Amygdala (tissue), 56 donors: ENCODE data around the gene VWA5B1.

Source experiments
- DNase-seq, 56 donors: peaks; one replicate each; lab custom pipeline; 2025; lab: John Stamatoyannopoulos, UW

VWA5B1 gene

DNA sequence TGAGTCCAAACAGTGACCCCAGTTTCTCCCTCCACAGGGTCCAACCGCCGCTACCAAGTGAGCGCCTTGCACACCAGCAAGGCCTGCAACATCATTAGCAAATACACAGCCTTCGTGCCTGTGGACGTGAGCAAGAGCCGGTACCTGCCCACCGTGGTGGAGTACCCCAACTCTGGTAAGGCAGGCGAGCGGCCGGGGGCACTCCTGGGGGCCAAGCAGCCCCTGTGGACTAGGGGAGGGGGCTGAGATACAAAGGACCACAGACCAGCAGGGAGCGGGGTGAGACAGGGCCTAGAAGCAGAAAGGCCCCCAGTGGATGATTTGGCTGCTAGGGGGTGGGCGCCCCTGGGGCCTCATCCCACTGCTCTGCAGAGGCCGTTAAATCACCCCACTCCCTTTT lies 54.7 kb downstream of the VWA5B1 start:
- DNase-seq: no peak

DNA sequence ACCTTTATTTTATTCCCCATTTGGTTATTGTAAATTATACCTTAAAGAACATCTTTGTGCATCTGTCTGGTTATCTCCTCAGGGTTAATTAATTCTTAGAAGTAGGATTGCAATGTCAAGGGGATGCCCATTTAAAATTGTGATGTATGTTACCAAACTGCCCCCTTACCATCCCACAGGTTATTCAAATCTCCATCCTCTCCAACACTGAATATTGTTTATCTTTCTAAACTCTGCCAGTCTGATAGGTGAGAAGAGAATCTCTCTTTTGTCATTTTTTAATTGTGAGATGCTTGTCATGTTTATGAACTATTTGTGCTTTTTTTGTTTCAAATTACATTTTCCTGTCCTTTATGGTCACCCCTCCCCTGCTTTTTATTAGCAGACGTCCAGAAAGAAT lies 55.8 kb downstream of the VWA5B1 start:
- DNase-seq: no peak

DNA sequence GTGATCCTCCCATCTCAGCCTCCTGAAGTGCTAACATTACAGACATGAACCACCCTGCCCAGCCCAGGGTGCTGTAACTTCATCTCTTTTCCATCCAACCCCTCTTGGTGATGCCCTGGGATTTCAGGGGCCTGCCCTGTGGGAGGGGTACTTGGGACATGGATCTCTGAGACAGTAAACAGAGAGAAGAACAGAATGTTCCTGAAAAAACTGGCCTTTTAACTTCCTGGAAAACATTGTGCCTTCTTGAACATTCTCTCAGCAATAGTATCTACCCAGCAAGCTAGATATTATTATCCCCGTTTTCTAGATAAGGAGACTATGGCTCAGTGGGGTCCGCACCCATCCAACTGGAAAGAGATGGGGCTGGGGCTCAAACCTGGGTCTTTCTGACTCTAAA lies 57.0 kb downstream of the VWA5B1 start:
- no peak for DNase-seq

DNA sequence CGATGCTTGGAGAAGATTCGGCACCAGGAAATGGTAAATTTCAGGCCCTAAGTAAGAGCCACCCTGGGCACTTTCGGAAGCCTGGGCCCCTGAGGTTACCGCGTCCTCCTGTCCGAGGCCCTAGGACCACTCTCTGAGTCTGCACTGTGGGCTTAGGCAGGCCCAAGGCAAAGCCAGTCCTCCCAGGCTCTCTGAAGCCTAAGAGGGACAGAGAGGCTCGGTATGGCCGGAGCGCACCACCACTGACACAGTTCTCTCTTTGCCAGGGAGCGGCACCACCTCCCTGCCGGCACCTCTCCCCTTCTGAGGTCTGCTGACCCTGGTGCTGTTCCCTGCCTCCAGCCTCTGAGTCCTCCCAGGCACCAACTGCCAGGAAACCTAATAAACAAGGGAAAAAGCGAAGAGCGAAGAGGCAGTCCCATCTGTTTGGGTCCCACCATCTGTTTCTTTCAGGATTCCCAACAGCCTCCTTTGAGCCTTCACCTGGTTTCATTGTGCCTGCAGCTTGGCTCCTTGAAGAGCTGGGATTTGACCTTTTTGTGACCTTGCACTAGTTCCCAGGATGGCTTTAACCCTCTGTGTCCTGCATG lies 57.7 kb downstream of the VWA5B1 start:
- DNase-seq: no peak

DNA sequence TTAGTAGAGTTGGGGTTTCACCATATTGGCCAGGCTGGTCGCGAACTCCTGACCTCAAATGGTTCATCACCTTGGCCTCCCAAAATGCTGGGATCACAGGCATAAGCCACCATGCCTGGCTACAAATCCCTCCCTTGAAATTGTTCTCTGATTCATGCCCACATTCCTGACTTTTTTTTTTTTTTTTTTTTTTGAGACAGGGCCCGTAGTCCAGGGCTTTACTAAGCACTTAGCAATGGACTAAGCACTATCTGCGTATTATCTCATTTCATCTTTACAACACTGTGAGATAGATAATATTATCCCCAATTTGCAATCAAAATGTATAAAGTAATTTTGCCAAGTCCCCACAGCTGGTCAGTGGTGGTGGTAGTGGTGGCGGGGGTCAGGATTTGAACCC lies 58.9 kb downstream of the VWA5B1 start:
- no peak for DNase-seq

DNA sequence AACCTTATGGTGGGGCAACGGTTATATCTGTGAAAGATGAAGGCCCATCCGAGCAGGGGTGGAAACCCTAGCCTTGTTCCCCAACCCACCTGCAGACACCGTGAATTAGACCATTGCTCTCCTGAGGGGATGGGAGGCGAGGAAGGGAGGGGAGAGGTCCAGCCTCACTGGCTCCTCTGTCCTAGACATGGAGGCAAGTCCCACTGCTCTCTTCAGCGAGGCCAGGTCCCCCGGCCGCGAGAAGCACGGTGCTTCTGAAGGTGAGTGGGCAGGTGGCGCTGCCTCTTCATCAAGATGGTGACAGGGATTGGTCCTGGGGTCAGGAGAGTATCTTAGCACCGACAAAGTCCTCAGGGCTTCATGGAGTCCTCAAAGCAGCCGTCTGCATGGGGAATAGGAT lies 59.3 kb downstream of the VWA5B1 start:
- no peak for DNase-seq

DNA sequence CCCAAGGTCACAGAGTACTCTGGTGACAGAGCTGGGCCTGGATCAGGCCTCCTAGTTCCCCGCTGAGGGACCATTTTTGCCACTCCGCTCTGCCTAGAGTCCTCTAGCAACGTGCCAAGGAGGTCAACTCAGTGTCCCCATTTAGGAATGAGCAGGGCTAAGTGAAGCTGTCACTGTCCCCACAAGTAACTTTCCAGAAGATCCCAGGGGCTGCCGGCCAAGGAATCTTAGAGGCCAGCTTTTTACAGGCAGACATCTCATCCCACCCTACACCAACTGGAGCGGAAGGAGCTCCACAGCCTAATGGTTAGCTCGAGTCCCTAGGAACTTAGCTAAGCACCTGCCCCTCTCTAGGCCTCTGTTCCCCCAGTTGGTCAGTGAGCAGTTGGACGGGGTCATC lies 59.7 kb downstream of the VWA5B1 start:
- no peak for DNase-seq

DNA sequence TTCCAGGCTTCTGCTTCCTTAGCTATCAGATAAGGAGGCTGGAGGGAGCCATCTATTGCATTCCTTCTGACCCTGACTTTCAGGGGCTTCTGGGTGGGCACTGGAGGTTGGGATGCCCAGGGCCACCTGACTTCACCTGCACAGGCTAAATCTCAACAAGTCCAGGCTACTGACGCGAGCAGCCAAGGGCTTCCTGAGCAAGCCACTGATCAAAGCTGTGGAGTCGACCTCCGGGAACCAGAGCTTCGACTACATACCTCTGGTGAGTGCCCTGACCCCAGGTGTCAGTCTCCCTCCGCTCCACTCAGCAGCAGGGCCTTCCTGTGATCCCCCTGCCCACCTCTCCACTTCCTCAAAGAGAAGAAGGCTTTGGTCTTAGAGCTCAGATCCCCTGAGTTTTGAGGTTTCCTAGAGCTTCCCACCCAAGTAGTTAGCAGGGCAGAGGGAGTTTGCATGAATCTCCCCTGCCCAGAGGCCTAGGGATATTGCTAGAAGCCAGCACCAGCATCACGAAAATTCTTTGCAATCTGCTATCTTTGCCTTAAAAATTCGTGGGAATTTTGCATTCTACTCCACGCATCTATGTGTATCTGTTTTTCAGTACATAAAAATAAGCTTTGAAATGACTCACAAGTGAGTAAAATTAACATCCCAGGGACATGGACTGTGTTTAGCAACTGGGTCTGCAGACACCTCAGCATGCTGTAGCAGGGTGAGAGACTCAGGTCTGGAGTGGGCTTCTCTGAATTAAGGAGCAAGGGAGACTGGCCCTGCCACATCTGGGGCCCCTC lies 61.4 kb downstream of the VWA5B1 start:
- DNase-seq: no peak

DNA sequence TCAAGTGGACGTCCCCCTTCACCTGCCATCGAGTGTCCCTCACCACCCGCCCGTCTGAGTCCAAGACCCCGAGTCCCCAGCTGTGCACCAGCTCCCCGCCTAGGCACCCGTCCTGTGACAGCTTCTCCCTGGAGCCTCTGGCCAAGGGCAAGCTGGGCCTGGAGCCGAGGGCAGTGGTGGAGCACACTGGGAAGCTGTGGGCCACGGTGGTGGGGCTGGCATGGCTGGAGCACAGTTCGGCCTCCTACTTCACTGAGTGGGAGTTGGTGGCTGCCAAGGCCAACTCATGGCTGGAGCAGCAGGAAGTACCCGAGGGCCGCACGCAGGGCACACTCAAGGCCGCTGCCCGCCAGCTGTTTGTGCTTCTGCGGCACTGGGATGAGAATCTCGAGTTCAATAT lies 63.2 kb downstream of the VWA5B1 start:
- no peak for DNase-seq

DNA sequence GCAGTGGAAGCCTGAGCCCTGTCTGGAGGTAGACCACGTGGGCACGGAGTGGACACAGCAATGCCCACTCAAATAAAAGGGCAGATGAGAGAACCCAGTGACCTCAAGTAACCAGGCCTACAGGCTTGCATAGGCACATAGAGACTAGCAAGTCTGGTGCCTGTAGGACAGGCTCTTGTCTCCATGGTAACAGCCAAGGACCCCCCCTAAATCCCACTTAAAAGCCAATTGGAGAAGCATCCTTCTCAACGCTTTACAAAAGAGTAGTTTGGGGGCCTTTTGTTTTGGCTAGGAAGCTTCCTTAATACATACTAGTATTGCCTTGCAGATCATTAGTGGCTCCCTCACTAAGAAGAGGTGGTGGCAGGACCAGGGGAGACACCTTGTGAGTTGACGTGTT lies 63.9 kb downstream of the VWA5B1 start:
- no peak for DNase-seq

DNA sequence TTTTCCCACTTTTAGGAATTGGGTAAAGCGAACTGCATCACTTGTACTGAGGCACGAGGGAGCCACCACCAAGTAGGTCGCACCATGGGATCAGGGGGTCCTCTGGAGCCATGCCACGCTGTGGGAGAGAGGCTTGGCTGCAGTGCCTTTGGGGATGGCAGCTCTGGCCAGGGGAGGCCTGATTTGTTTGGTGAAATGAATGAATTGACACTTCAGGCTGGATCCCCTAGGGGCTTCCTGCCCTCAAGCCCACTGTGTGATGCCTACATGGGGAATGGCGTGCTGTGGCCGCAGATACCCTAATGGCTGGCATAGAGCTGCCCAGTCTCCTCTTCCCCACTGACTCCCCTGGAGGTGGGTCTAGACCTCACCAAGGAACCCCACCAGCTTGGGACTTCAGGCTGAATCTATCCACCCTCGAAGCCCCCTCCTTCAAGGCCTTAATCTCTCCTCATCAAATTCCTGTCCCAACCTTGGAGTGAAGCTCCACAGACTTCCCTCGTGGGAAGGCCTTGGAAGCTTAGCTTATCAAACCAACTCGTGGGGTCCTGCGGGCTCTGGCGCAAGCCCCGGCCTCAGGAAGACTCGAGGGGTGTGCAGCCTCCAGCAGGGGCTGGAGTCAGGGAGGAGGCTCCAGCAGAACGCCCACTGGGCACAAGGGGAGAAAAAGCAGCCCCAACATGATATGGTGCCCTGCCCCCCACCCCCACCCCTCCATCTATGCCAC lies 64.6 kb downstream of the VWA5B1 start:
- no peak for DNase-seq

DNA sequence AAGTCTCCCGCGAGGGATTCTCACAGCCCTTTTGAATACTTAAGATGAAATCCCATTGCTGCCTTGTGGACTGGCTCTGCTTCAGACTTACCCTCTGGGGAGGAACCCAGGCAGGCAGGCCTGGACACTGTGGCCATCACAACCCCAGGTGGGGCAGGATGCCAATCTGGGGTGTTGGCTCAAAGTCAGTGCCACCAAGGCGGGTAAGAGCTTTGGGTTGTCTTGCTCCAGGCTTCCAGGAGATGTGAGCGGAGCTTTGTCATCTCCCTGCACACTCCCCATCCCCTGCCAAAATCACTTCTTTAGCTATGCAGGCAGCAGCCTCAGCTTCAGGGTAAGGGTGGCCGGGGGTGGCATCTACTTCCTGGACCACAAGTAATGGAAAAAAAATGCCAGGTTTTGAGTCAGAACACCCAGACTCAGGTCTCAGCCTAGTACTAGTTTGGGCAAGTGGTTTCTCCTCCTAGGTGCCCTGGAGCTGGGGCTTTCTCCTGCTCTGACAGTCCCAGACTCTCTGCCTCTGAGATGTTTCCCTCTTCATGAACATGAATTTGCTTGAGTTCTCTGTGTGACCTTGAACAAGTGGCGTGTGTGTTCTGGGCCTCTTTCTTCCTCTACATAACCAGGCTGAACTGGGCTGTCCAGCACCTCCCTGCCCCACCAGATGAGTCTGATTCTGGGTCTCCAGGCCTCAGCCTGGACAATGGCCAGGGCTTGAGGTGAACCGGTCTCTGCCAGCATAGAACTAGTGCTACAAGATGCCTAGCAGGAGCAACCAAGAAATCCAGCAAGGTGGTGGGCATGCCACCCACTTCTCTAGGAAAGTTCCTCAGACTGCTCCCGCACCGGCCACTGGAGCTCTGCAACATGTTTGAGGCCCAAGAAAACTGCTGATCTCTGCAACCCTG lies 65.4 kb downstream of the VWA5B1 start:
- no peak for DNase-seq

DNA sequence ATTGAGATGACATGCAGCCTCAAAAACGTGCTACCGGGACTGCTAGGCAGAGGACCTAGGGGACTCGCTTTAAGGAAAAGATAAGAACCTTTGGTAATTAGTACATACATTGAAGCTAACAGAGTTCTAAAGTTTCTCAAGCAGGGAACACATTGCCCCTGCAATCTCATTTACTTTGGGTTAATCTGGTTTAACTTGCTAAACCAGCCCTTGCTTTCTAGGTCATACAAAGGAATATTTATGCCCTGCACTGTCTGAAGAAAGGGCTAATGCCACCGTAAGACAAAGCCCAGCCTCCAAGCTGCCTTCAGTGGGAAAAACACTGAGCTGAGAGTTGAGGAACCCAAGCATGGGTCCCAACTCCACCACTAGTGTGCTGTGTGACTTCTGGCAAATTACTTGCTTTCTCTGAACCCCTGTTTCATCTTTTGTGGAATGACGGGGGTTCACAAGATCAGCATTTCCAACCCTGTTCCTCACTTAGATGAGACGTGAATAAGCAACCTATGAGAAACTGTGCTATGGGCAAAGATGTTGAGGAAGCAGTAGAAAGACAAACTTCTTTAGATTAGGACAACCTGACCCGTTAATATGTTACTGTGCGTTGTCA lies 66.3 kb downstream of the VWA5B1 start:
- DNase-seq: no peak

DNA sequence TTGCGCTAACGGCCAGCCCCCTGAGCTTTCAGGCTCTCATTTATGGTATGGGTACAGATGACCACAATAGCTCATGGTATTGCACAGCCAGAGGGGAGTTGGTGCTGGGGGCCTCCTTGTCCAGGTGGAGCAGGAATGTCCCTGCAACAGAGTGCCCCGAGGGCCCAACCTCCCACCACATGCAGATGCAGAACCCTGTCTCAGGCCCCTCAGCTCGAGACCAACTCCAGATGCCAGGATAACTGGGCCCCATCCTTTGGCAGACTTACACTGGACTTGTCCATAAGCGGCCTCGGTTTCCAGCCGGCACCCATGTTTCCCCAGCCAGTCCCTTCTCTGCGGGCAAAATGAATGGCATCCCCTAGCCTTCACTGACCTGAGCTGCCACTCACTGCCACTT lies 67.1 kb downstream of the VWA5B1 start:
- DNase-seq: no peak

DNA sequence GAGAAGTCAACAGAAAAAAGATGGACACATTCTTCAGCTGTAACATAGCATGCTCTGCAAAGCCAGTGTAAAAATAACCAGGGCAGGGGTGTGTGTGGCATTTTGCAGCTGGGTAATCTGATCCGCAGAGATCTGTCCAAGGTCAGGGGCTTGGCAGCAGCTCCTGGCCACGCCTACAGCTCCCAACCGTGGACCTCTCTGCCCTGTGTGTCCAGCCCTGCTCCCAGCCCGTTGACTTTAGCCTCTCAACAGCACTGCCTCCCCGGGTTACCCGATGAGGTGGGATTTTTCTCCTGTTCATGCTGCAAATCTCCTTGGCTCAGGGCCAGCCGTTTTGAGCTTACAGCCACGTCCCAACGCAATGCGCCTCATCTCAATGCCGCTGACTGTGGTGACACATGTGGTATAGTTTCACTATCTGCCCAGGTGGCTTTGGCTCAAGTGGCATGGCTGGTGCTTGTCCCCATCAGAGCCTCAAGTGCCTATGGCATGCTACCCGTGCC lies 68.1 kb downstream of the VWA5B1 start:
- no peak for DNase-seq

DNA sequence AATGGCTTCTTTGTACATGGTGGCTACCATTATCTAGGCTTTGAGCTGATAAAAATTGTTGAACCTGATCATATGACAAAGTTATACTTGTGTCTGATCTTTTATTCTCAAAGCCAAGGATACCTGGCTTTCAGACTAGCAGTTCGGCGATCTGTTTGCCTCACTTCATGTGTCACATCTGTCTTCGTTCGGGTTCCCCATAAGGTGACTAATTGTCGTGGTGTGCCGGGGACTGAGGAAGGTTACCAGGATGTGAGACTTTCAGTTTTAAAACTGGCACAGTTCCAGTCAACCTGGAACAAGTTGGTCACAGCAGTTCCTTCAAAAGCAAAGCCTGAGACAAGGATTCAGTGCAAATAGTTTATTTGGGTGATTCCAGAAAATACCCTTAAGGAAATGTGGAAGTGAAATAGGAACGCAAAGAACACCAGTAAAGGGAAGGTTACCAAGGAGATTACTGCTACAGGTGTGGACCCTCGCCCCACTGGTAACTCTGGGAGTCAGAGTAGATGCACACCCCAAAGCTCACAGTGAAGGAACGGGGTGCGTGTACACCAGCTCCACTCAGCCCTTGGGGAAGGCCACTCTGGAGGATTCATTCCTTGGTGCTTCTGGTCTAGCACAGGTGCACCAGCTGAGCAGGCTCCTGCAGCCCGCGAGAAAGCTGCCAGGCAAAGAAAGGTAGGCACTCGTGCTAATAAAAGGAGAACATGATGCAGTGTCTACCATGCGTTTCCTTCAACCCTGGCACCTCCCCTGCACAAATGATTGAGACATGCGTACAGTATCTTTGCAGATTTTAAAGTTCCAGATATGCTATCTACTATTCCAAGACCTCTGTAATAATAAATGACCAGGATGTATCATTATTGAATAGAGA lies 69.0 kb downstream of the VWA5B1 start:
- no peak for DNase-seq

DNA sequence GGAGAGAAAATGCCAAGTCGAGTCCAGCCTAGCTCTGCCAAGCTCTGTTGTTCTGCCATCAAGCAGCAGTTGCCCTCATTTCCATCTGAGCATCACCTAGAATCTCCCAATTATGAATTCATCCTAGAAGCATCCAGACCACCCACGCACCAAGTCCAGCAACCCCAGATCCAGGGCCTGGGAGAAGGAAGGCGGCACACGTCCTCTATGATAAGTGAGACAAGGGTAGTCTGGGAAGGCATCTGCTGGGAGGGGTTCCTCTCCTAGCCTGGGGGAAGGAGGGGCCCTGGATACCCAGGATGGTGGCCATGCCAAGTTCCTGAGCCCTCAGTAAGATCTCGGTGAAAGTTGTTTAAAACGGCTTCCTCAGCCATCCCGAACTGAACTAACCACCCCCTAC lies 70.7 kb downstream of the VWA5B1 start:
- no peak for DNase-seq

DNA sequence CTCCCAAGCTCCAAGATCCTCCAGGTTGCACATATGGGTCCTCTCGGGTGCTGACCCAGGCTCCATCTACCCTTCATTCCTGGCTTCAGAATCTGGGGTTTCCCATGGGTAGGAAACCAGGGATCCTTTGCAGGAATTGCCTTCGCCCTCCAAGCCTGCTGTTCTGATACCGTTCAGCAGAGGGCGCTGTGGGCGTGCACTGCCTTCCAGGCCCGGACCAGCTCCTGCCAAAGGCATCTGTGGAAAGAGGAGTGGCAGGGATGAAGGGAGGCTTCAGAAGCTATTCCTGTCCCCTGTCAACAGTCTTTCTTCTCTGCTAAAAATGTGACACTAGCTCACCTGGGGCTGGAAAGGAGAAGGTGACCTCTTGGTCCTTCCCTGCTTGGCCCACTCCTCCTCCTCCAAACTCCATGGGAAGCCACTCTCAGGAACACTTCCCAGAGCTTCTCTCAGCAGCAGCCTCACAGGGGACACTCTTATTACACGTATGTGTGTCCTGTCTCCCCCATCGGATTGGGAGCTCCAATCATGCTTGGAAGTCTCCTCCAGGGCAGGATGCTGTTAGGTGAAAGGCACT lies 71.2 kb downstream of the VWA5B1 start:
- DNase-seq: peak in 52 of 56 donors; percentile 17 to 86 (median 55)

DNA sequence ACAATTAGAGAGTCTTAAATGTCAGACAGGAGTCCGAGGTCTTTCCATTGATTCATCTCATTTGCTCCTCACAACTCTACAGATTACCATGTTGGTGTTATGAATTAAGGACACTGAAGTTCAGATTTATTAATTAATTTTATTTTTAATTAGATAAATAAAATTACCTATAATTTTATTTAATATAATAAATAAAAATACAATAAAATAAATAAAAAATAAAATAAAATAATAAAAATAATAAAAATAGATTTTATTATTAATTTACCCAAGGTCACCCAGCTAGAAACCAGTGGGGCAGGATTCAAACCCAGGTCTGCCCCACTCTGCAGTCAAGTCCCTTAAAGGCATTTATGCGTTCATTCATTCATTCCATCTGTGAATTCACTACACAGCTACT lies 72.2 kb downstream of the VWA5B1 start:
- no peak for DNase-seq
